GM18511 (cell line): ENCODE measurements around the gene AFF2.

ENCODE experiments used
- ATAC-seq: cut with Tn5 transposase; IDR thresholded peaks from one replicate; pipeline ENCODE4 v1.9.1; 2021; ENCODE audit warnings: mild to moderate bottlenecking, moderate library complexity; ENCODE audit not compliant: unreplicated experiment

Gene AFF2

GRCh38 chrX:148813967-148814366, 313.6 kb downstream of the AFF2 start:
- no peak for ATAC-seq

GRCh38 chrX:148815218-148815961, 315.0 kb downstream of the AFF2 start:
- ATAC-seq: no peak

DNA sequence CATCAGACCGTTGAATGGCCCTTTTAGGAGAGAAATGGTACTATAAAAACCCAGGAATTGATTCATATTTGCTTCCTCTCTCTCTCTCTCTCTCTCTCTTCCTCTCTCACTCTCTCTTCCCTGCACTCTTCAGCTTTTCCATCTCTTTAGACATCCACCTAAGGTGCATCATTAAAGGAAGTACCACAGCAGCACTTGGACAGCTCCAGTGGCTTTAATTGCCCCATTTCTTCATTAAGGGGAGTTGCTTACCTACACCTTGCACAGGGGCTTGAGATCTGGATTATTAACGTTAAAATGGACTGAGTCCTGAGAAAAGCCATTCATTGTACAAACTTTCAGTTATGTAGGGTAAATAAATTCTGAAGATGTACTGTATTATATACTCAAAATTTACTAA, 323.6 kb downstream of the AFF2 start:
- no peak for ATAC-seq

DNA sequence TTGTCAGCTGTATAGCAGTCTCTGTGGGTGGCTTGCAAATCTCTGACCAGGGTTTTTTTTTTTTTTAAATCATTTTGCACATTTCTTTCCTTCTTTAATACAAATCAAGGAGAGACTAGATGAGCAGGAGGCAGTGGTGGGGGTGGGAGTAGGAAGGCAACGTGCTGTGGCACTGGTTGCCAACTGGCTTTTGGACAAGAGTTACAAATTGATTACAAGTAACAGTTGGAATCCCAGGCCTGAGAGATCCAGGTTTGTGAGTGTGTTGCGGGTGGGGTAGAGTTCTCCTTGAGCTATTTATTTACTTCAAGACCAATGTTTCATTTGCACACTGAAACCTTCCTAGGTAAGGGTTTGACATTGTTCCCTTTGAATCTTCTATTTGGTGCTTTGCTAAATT, 325.3 kb downstream of the AFF2 start:
- ATAC-seq: no peak

DNA sequence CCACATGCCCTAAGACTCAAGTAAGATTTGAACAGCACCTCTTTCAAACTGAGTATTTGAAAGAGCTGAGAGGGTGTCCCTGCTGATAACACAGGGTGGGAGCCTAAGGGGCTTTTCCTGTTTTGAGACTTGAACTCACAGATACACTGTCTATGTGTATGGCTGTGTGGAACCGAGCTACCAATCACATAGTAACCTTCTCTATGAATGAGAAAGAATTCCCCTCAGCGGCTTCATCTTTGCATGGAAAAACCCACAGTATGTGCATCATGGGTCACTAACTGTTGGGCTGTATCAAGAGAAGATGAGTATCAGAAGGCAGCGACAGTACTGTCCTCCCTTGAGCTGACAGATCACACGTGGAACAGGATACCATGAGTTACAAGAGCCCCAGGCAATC, 336.3 kb downstream of the AFF2 start:
- ATAC-seq: no peak

DNA sequence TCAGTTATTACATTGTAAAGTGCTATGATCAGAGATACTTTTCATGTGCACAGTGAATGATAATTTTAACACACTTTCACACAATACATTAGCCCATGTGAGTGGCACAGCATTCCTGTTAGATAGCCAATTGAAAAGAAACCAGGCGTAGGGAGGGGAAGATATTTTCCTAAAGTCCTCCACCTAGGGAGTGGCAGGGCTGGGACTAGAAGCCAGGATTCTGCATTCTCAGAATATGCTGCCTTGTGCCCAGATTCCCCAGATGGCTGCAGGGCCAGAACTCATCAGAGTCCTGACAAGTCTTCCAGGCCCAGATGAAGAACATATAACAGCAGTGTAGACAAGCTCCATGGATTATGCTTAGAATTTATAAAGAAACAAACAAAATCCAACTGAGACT, 350.2 kb downstream of the AFF2 start:
- ATAC-seq: no peak

- no peak for ATAC-seq
Observed at GRCh38 chrX:148854306-148854705, 353.9 kb downstream of the AFF2 start.

DNA sequence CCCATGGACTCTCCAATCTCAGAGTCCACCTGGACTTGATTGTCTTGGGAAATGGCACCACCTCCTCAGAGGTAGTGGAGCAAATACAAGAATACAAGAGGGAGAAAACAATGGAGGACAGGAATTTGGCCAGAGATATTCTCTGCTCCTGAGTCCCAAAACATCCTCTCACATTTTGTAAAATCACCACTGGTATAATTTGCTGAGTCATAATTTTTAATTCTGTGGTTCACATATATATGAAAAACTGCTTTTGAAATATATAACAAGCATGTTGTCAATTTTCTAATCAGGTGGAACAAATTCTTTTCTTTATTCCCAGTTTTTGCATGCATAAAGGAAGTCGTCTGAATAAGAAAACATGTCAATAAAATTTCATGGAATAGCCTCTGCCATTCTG, 356.1 kb downstream of the AFF2 start:
- no peak for ATAC-seq

DNA sequence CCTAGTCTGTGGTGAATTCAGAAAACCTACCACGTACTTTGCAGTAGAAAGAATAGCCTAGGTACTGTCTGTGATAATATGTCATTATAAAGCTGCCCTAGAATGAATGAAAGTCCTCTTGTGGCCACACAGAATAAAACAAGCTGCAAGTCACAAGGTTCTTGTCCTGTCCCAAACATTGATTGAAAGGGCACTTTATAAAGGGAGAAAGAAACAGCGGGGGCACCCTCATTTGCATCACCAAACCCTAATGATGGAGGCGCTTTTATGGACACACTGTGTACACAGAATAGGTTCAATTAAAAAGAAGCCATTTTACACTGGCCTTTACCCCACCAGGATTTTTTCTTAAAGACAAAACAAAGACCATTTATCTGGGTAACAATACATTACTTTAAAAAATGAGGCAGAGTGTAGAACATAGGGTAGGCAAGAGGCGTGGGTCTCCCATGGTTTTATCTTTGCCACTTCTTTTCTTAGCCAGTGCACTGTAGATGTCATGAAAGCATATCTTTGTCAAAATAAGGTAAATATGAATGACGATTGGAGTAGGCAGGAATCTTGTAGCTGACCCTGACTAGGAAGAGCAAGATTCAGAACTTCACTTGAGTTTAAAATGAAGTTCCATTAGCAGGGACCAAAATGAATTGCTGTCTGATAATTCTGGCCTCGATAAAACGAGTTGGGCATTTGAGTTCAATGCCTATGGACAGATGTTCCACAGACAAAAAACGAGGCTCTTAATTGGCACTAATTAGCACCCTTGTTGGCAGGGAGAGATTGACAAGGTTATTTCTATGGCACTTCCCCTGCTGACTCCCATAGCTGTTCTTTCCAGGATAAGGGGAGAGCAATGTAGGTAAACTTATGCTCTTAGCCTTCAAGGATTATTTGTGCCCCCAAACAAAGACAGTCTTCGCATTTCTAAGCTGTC, 365.1 kb downstream of the AFF2 start:
- no peak for ATAC-seq

DNA sequence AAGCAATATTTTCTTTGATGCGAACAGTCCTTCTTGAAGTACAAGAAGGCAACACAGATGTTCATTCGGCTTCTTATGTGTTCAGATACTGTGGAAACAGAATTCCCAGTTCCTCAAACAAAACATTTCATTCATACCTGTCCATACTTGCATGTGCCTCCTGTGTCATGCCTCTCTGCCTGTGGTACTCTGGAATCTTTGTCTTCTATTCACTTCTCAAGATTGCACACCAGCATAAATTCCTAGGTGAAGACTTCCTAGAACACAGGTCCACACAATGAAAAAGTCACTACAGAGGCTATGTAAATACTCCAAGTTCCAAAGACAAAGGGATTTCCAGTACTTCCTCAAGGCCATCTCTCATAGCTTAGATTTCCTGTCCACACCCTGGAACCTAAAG, 367.2 kb downstream of the AFF2 start:
- ATAC-seq: no peak

- no peak for ATAC-seq
Observed at GRCh38 chrX:148871422-148872160, 371.2 kb downstream of the AFF2 start.

GRCh38 chrX:148872161-148872535, 371.7 kb downstream of the AFF2 start:
- no peak for ATAC-seq

- no peak for ATAC-seq
Observed at GRCh38 chrX:148872881-148873280, 372.5 kb downstream of the AFF2 start.

GRCh38 chrX:148874636-148875246, 374.3 kb downstream of the AFF2 start:
- no peak for ATAC-seq

DNA sequence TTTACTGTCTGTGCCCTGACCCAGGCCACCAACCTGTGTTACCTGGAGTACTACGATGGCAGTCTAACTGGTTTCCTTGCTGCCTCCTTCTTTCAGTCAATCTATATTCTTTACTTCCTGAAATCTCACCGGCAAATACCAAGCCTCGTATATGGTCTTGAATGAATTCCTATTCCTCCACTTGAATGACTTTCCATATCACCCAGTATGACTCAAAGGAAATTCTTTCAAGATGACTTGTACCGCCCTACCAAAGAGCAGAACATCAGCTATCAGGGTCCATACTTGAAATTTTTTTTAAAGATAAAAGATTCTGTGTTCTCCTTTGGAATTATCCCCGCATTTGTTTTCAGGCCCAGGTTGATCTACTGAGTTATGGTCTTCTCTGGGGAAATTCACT, 378.0 kb downstream of the AFF2 start:
- no peak for ATAC-seq

DNA sequence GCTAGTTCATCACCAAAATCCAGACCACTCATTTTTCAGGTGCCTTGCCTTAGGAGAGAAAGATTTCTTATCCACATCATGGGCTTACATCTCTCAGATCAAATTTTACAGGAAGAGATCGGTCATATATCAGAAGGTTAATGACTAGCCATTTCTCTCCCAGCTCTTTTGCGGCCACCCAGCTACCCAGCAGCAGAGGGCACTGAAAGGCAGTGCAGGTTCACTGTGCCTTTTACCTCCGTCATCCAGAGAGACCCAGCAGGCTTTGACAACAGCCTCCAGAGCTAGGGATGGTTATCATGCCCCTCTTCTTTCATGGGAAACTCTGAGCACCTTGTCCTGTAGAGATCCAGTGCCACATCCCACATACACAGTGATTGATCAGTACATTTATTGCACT, 384.8 kb downstream of the AFF2 start:
- no peak for ATAC-seq

GRCh38 chrX:148893395-148893794, 393.0 kb downstream of the AFF2 start:
- no peak for ATAC-seq

GRCh38 chrX:148902581-148902980, 402.2 kb downstream of the AFF2 start:
- ATAC-seq: no peak

- ATAC-seq: no peak
Observed at GRCh38 chrX:148903176-148903575, 402.8 kb downstream of the AFF2 start.

GRCh38 chrX:148904421-148905111, 404.1 kb downstream of the AFF2 start:
- no peak for ATAC-seq
